GM21529 (cell line): ENCODE data around the gene SUPT20HL2.
"Not testable (repeated sequence)": the region's sequence is repeated elsewhere in the genome, so short reads cannot be mapped to it uniquely, and the experiment has no call there.

Experiments
- ATAC-seq: cut with Tn5 transposase; IDR thresholded peaks from one replicate; pipeline ENCODE4 v1.9.1; 2021; ENCODE audit not compliant: unreplicated experiment

The SUPT20HL2 gene

DNA sequence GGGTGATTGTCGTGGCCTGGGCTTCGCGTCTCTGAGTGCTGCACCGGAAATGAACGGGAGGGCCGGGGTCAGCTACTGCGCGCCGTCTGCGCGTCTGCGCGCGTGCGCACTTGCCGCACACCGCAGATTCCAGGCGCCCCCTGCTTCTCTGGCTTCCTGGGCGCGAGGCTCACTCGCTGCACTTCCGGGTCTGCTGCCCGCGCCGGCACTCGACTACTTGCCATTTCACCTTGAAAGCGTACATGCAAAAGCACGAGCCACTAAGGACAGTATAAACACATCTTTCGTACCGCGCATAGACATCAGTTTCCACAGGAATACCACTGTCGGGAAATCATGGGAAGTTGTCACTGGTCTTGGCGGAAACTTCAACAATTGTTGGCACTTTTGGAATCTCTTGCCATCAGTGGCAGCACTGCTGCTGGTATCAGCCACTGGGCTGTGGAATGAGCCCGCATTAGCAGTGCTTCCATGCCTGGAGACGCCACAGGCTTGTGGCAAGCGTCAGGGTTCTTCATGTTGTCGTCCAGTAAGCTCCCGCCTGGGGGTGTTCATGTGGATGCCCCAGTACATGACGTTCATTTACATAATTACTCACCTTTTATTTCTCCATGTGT lies at the start of gene SUPT20HL2:
TSS of gene SUPT20HL2 (minus strand) at position 51 of the 617 bp plus-strand sequence. CDS start 754 bp downstream, outside the sequence.
- ATAC-seq = no peak

DNA sequence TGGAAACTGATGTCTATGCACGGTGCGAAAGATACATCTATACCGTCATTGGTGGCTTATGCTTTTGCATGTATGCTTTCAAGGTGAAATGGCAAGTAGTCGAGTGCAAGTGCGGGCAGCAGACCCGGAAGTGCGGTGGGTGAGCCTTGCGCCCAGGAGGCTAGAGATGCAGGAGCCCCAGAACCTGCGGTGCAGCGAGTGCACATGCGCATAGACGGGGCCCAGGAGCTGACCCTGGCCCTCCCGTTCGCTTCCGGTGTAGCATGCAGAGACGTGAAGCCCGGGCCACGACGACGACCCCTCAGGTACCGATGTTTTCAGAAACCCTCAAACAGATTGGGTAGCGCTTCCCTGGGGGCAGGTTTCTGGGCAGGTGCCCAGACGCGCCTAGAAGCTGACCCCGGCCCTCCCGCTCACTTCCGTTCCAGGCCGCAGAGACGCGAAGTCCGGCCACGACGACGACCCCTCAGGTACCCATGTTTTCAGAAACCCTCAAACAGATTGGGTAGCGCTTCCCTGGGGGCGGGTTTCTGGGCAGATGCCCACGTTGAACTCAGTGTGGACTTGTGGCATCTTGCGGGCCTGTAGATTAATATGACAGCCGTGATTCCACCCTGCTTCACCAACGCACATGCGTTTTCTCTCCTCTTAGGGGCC lies 48.3 kb upstream of the SUPT20HL2 start:
- not testable (repeated sequence) for ATAC-seq

DNA sequence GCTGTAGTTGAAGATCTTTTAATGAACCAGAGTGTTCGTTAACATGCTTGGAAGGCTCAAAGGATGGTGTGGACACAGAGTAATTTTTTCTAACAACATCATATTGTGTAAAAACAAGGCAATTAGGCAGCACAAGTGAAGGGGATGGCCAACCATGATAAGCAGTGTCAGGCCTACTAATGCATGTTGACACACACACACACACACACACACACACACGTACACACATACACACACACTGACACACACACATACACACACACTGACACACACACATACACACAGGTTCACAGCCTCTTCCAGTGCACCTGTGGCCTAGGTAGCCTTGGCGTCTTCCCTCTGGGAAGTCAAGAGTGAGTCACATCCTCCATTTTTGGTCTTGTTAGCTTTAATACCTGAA lies 46.4 kb upstream of the SUPT20HL2 start, which contains the start of gene SUPT20HL1:
TSS of gene SUPT20HL1 (plus strand) at position 368 of the 400 bp plus-strand sequence. CDS start 2,122 bp downstream, outside the sequence.
- no peak for ATAC-seq

DNA sequence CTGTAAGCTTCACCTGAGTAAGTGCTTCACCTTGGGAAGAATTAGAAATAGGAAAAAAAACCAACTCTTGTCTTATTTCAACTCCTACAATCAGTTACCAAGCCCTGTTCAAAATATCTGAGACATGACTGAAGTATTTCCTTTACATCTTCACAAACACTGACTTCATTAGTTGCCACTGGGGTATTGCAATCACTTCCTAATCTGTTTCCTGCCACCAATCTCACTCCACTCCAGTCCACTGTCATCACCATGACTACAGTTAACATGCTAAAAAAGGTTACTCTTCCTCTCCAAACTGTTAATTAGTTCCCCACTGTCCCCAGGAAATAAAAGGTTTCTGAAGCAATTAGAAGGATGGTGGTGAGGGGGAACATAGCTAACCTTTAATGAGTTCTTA lies 43.2 kb upstream of the SUPT20HL2 start:
- no peak for ATAC-seq

DNA sequence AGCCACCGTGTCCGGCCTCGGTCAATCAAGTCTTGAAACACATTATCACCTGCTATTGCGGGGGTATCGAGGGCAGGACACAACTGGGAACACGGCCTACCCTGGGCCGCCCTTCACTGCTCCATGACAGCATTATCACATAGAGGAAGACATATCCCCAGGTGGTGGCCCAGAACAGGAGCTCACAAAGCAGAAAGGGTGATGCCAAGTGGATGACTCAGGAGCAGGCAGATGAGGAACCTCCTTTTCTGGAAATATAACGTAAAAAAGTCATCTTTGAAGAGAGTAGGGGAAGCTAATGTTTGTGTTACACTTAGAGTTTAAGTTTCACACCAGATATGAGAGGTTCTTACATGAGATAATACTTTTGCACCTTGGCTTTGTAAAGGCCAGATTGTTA lies 41.2 kb upstream of the SUPT20HL2 start:
- no peak for ATAC-seq

DNA sequence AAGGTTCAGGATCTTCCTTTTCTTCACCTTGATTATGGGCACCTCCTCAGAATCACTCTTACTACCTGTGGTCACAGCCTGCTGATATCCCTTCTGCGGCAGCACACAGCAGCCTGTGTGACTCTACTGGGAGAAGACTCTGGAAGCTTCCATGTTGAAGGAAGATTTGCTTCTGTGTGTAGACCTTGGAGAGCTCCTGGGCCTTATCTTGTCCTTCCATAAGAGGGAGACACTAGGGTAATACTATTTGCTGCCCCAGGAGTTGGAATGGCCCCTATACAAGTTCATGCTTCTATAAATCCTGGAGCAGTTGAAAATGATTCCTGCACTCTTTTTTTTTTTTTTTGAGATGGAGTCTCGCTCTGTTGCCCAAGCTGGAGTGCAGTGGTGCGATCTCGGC lies 36.3 kb upstream of the SUPT20HL2 start:
- no peak for ATAC-seq

DNA sequence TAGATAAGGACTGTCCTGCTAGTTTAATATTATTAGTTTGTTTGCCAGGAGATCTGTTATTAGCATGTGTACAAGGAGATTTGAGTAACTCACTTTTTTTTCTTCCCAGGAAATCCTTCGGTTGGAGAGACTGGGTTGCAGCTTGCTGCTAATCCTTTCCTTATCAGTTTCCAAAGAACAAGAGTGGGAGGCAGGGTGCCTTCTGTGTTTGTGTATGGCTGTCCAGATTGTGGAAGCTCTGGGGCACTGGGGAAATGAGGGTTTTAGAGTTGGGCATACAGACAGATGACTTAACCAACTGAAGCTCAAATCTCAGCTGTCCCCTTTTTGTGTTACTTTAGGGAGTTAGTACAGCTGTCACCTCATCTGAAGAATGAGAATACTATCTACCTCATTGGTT lies 34.0 kb upstream of the SUPT20HL2 start:
- ATAC-seq = no peak

DNA sequence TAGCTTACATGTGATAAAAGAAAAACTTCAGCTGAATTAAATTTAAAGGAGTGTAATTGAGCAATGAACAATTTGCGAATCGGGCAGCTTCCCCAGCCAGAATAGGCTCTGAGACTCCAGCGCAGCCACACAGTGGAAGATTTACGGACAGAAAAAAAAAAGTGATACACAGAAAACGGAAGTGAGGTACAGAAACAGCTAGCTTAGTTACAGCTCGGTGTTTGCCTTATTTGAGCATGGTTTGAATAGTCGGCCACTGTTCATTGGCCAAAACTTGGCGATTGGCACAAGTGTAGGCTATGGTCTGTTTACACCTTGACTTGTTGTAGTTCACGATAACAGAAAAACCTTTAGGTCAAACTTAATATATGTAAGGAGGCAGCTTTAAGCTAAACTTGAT lies 29.9 kb upstream of the SUPT20HL2 start:
- peak; percentile 77 for ATAC-seq

DNA sequence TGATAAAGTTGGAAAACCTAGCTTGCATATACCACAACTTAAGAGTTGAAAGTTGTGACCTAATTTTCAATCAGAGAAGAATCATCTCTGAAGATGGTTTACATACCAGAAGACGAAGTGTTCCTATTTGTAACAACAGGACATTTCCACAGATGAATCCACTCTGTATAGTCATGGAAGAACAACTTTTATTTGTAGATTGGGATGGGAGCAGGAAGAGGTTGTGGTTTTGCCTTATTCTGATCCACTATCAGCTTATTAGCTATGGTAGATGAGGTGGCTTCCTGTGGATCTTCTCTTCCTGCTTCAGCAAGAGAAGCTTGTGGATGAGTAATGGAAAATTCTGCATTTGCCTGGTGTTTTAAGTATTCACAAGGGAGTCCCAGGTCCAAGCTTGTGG lies 27.9 kb upstream of the SUPT20HL2 start:
- no peak for ATAC-seq

DNA sequence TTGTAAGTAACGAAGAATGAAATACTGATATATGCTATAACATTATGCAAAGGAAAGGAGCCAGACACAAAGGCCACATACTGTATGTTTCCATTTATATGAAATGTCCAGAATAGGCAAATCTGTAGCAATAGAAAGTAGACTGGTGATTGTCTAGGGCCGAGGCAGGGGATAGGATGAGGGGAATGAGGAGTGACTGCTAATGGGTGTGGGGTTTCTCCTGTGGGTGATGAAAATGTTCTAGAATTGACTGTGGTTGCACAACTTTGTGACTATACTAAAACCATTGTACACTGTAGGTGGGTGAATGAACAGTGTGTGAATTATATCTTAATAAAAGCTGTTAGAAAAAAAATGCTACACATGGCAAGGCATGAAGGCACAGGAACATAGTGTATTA lies 26.6 kb upstream of the SUPT20HL2 start:
- ATAC-seq = no peak

DNA sequence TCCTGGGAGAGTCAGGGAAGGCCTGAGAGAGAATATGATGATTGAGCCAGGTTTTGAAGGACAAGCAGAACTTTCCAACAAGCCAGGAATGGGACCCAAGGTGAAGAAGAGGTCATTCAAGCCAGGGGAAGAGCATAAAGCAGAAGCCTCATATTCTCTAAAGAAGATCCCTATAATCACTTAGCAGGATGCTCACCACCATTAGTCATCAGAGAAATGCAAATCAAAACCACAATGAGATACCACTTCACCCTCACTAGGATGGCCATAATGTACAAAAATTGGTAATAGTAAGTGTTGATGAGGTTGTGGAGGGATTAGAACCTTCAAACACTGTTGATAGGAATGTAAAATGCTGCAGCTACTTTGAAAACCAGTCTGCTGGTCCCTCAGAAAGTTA lies 26.0 kb upstream of the SUPT20HL2 start:
- no peak for ATAC-seq

DNA sequence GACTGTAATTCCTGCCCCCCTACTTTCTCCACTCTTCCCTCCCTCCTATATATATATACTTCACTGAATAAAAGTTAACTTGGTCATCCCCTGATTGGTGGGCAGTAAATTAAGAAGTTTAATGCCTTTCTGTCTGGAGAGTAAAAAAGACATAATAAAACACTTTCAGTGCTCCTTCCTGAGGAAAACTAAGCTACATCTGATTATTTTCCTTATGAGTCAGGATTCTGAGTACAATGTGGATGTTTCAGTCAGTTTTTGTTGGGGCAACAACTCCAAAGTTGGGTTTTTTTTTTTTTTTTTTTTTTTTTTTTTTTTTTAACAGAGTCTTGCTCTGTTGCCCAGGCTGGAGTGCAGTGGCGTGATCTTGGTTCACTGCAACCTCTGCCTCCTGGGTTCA lies 22.0 kb upstream of the SUPT20HL2 start:
- ATAC-seq = no peak

DNA sequence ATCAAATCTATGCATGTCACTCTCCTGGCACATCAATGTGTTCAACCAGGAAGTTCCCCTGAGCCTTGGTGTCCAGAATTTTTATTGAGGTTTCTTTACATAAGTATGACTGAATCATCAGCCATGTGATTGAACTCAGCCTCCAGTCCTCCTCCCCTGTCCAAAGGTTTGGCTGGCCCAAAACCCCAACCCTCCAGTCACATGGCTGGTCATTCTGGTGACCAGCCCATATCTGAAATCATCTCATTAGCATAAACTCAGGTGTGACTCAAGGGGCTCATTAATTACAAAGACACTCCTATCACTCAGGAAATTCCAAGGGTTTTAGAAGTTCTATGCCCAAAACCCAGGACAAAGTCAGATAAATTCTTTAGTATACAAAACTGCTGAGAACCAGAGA lies 20.6 kb upstream of the SUPT20HL2 start:
- no peak for ATAC-seq

DNA sequence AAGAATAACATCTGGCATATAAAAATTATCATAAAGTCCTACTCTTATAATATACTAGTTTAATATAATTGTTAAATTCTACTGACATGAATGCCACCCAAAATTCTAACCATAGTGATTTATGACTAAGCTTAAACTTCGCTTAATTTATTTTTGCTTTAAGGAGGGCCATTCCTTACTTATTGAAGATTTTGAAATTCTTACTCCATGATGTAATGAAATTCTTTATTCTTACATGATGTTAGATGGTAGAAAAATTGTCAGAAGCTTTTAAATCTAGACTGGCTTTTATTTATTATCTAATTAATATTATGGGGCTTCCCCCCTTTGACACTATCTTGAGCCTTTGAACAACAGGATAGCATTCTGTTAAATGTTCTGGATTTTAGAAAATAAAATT lies 19.5 kb upstream of the SUPT20HL2 start:
- no peak for ATAC-seq

DNA sequence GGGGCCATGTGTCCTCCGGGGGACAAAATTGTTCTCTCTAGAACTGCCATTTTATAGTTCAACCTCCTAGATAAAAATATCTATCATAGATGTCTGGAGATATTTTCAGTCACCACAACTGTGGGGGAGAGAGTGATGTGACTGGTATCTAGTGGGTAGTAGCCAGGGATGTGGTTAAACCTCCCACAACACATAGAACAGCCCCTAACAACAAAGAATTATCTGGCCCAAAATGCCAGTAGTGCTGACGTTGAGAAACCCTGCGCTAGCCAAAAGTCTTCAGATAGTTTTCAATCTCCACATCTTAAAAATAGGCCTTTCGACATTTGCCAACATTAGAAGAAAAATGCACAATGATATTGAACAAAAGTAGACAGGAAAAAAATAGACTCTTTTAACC lies 19.0 kb upstream of the SUPT20HL2 start:
- no peak for ATAC-seq

DNA sequence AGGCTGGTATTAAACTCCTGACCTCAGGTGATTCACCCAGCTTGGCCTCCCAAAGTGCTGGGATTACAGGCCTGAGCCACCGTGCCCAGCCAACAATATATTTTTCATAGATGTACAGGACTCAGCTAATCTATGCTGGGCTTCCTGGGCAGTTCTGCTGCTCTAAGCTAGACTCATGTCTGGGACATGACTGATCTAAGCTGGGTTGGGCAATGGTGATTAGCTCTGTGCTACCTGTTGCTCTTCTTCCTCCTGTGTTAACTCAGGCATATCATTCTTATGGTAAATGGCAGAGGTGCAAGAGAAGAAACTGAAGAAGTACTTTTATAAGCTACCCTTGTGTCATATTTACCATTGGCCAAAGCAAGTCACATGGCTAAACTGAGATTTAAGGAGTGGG lies 11.4 kb upstream of the SUPT20HL2 start:
- no peak for ATAC-seq

DNA sequence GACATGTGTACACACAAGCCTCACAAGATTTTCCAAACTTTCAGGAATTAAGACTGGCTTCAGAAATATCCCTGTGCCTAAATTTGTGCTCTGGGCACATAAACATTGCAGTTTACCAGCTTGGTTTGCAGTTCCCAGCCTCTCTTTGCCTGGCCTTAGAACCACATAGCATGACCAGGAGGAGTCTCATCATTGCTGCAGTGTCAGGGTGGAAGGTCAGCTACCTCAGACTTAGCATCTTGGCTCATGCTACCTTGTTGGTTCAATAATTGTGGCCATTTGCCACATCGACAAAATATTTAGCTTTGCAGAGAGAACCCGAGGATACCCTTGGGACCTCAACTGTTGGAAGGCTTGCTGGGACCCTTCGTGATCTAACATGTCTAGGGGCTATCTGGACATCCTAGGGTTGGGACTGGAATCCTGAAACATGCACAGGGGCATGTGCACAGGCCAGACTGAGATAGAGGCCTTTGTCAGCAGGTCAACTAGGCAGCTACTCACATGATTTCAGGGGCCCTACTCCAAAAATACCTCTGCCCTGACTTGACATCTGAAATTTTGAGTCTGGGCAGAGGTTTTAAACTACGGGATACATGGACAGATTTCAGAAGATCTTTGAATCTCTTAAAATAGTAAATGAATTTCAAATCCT lies 8.0 kb upstream of the SUPT20HL2 start:
- no peak for ATAC-seq

DNA sequence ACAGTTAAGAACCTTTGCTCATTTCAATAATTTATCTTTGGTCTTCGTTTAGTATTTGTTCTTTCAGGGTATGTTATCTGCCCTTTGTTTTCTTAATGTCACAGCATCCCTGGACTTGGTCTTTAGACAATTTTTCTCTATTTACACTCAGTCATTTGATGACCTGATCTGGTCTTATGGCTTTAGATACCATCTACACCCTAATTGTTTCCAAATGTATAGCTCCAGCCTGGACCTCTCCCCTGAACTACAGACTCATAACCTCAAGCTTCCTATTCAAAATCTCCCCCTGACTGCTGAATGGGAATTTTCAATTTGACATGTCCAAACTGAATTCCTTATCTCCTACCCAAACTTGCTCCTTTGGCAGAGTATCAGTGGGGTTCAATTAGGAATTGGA lies 3.7 kb upstream of the SUPT20HL2 start:
- no peak for ATAC-seq

DNA sequence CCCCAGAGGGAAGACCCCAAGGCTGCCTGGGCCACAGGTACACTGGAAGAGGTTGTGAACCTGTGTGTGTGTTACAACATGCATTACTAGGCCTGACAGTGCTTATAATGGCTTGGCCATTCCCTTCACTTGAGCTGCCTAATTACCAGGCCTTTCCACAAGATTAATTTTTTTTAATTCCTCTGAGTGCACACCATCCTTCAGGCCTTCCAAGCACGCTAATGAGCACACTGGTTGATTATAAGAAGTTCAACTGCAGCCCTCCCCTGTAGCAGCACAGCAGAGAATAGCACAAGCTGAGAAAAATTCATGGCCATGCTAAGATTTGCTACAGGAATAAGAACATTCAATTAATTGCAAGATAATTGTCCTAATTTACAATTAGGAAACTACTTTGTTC lies 2.2 kb upstream of the SUPT20HL2 start:
- no peak for ATAC-seq

DNA sequence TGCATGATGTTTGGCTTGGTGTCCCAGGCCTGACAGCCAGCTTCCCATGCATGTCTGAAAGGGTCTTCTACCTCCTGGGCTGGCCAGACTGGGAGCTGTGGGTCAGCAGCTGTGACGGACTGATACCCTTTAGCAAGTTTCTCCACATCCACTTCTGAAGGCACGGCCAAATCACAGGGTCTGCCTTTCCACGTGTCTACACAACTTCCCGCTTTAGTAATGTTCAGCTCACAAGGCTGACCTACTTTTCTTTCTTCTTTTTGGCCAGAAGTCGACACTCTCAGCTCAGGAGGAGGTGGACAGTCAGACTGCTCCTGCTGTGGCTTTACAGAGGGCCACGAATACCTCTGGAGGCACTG lies 1.6 kb downstream of the SUPT20HL2 start:
- ATAC-seq = not testable (repeated sequence)

DNA sequence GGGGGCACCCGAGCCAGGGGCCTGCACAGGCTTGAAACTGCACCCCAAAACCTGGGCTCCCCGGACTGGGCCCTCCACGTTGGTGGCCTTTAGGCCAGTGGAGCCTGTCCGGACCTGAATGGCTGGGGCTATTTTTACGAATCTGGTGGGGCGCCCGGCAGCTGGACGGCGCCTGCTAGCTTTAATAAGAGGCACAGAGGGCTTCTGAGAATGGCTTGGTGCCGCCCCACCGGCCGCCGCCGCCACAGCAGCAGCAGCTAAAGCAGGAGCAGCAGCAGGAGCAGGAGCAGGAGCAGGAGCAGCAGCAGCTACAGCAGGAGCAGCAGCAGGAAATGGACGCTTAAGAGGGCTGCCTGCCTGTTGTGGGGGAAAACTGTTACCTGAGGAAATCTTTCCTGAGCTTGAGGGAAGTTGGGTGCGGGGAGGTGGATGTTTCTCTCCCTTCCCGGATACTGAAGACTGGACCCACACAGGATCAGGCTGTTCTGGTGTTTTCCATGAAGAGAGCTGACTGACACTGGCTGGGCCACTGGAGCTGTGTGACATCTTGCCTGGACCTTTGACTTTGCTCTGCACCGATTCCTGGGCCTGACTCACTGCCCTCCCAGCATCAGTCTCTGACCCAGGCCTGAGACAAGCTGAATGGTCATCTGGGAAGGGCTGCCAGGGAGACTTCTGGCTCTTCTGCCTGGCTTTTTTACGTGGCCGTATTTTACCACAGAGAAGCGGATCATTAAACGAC lies 2.2 kb downstream of the SUPT20HL2 start:
- ATAC-seq = not testable (repeated sequence)

DNA sequence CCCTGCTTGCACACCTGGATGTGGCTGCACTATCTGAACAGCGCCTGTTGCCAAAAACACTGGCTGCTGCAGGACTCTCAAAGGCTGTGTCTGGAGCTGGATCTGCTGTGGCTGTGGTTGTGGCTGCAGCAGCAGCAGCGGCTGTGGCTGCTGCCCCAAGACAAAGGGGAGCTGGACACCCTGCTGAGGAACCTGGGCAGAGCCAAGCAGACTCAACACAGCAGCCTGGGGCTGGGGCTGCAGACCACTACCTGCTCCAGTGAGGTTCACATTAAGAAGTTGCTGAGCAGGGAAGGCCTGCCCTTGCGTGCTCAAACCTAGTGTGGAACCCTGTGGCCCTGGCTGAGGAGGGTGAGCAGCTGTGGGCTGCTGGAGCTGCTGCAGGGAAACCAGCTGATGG lies 3.0 kb downstream of the SUPT20HL2 start:
- ATAC-seq = not testable (repeated sequence)
